ENCODE data around the gene SDC1. TPM values are rescaled to one million over a fixed set of nuclear protein-coding genes. Genes with fewer than 3 reads are reported as not detected.

The SDC1 gene
- total RNA-seq, 1 donor from 2014 or later = 222 TPM

Other genes with a start within 250 kb of the SDC1 start
- gene WDR35, start 235.0 kb downstream of the SDC1 start, total RNA-seq = 14.6 and 38.4 TPM in 2 replicates
- 8.9 and 32.1 TPM in 2 replicates for gene MATN3, start 212.5 kb downstream of the SDC1 start, total RNA-seq
- 265 and 357 TPM in 2 replicates for gene LAPTM4A, start 173.5 kb downstream of the SDC1 start, total RNA-seq
- gene PUM2, start 125.7 kb upstream of the SDC1 start, total RNA-seq = 31.6 and 90.6 TPM in 2 replicates
- 466 and 1,033 TPM in 2 replicates for gene RHOB, start 221.9 kb upstream of the SDC1 start, total RNA-seq